ENCODE data around the gene HELZ. TPM values are rescaled to one million over a fixed set of nuclear protein-coding genes. Genes with fewer than 3 reads are reported as not detected.

HELZ gene
- total and polyA plus RNA-seq, 2 donors (not counting 3 experiments of a cell fraction or from before 2014, with no cell fraction given), result 8.0 to 47.3 TPM

GRCh38 chr17:67290711-67291291 is 45.8 kb upstream of the HELZ start:
- no peak overlapping the region for H3K9ac ChIP-seq (replicated peaks; ENCODE audit: extremely low read depth, insufficient read depth, low read length)
- no peaks in the 10 kb centered on the region for H3K79me2 ChIP-seq (ENCODE audit: control insufficient read depth, insufficient read depth, low read length)
- H4K20me1 ChIP-seq (replicated peaks; ENCODE audit: control insufficient read depth, extremely low read depth, insufficient read depth, low read length), result no peaks in the 10 kb centered on the region
- ChIA-PET POLR2A (no interaction called here), CTCF (interaction anchor here (0.6 to 6.1 kb wide), 4 partner anchors 18 to 376 kb away, joined by 3 to 53 read pairs (median 5); no protein-coding TSS in a partner anchor)
- no TSS peak for BruUV-seq (replicated peaks)
- H3K4me1 ChIP-seq (ENCODE audit: control insufficient read depth, extremely low read depth, insufficient read depth, low read length), result peaks cover 7% of the 10 kb centered on the region
- H3K4me3 ChIP-seq (replicated peaks in 1 of 3; ENCODE audit: insufficient read depth in 1 of 3, low read depth in 1 of 3, low read length in 3 of 3), result no peak overlapping the region
- no peak overlapping the region for H2AFZ ChIP-seq (ENCODE audit: low read depth, low read length)
- no peaks in the 10 kb centered on the region for H3K36me3 ChIP-seq (ENCODE audit: control insufficient read depth in 2 of 2, extremely low read depth in 1 of 2, insufficient read depth in 2 of 2, low read length in 2 of 2)
- H3K27me3 ChIP-seq (ENCODE audit: control insufficient read depth in 2 of 2, insufficient read depth in 2 of 2, low read length in 2 of 2), result no peaks in the 10 kb centered on the region
- dilution Hi-C loops (cut with MboI; ENCODE audit: extremely low pct_ligation_motif_present, low sequenced_read_pairs) (no loop called here), intact Hi-C loops (cut with micrococcal nuclease) (loop anchor here (5.0 kb wide), 1 partner anchor 44 kb away; the partner anchor contains the start of gene HELZ)
- no peak overlapping the region for H3K27ac ChIP-seq (ENCODE audit: insufficient read depth, low read depth, low read length)
- H3K4me2 ChIP-seq (ENCODE audit: insufficient read depth, low read length), result no peak overlapping the region
- no peak for FAIRE-seq
- no peak for DNase-seq (ENCODE audit: low read depth, low spot score)
- no peak for TF ChIP-seq MAX (IDR thresholded peaks at IDR 0.05; ENCODE audit: insufficient read depth, insufficient read length)
- no peak for TF ChIP-seq CTCF (IDR thresholded peaks at IDR 0.05; ENCODE audit: extremely low read depth in 1 of 2, insufficient read depth in 1 of 2, low read depth in 1 of 2, low read length in 2 of 2)
- TF ChIP-seq MYC (IDR thresholded peaks at IDR 0.05; ENCODE audit: low read depth, low read length), result no peak
- TF ChIP-seq FOS (IDR thresholded peaks at IDR 0.05; ENCODE audit: borderline replicate concordance, insufficient read depth, low read length), result no peak
- TF ChIP-seq EZH2 (IDR thresholded peaks at IDR 0.05; ENCODE audit: borderline replicate concordance, low read depth, low read length, severe bottlenecking), result no peak
- TF ChIP-seq GATA2 (IDR thresholded peaks at IDR 0.05; ENCODE audit: insufficient read depth, insufficient read length, low read depth, low read length), result no peak
- TF ChIP-seq POLR2AphosphoS5 (IDR thresholded peaks at IDR 0.05; ENCODE audit: insufficient read depth, low read depth, low read length), result no peak
- TF ChIP-seq JUN (IDR thresholded peaks at IDR 0.05; ENCODE audit: borderline replicate concordance, insufficient read depth, insufficient read length, low read depth), result no peak
- TF ChIP-seq POLR2A (IDR thresholded peaks at IDR 0.05; ENCODE audit: low read depth, low read length), result no peak
- no peaks in the 10 kb centered on the region for H3K9me3 ChIP-seq (replicated peaks; ENCODE audit: control insufficient read depth, insufficient read depth, low read length)
- H3K9me1 ChIP-seq (replicated peaks; ENCODE audit: control insufficient read depth, extremely low read depth, insufficient read depth, low read length), result no peaks in the 10 kb centered on the region
